Measurements from ENCODE around the gene NPHS1.
A peak's percentile ranks its signal among the peaks of the same experiment; 100 is the strongest.
"Not testable (repeated sequence)": the region's sequence is repeated elsewhere in the genome, so short reads cannot be mapped to it uniquely, and the experiment has no call there.

Gene NPHS1

DNA sequence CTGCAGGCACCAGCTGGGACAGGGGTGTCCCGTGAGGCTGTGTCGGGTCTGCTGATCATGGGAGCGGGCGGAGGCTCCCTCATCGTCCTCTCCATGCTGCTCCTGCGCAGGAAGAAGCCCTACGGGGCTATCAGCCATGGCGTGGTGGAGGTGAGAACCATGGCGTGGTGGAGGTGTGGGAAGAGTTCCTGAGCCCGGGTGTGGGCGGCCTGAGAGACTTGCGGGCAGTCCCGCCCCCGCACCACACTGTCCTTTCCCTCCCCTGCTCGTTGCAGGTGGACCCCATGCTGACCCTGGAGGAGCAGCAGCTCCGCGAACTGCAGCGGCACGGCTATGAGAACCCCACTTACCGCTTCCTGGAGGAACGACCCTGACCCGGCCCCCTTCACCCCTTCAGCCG, 26.8 kb upstream of the NPHS1 start:
- in situ Hi-C loops (cut with MboI; ENCODE audit: low sequenced_read_pairs, unreplicated experiment) = no loop called here
- TF ChIP-seq CTCF (IDR thresholded peaks at IDR 0.05; ENCODE audit: borderline replicate concordance, control extremely low read depth, extremely low read depth, insufficient read depth, missing control alignments) = no peak
- DNase-seq (ENCODE audit: low spot score) = no peak

GRCh38 chr19:35874392-35874930, 22.2 kb upstream of the NPHS1 start:
- in situ Hi-C loops (cut with MboI; ENCODE audit: low sequenced_read_pairs, unreplicated experiment) = no loop called here
- no peak for DNase-seq (ENCODE audit: low spot score)
- TF ChIP-seq CTCF (IDR thresholded peaks at IDR 0.05; ENCODE audit: borderline replicate concordance, control extremely low read depth, extremely low read depth, insufficient read depth, missing control alignments) = no peak

GRCh38 chr19:35872180-35872579, 19.9 kb upstream of the NPHS1 start:
- in situ Hi-C loops (cut with MboI; ENCODE audit: low sequenced_read_pairs, unreplicated experiment) = no loop called here
- DNase-seq (ENCODE audit: low spot score) = no peak
- TF ChIP-seq CTCF (IDR thresholded peaks at IDR 0.05; ENCODE audit: borderline replicate concordance, control extremely low read depth, extremely low read depth, insufficient read depth, missing control alignments) = no peak

DNA sequence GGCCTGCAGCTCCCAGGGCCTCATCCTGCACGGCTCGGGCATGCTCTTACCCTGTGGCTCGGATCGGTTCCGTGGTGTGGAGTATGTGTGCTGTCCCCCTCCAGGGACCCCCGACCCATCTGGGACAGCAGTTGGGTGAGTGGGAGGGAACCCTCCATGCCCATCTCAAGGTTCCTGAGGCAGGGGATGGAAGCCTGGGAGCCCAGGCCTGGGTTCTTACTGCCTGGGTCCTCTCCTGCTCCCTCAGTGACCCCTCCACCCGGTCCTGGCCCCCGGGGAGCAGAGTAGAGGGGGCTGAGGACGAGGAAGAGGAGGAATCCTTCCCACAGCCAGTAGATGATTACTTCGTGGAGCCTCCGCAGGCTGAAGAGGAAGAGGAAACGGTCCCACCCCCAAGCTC, 19.3 kb upstream of the NPHS1 start:
- TF ChIP-seq CTCF (IDR thresholded peaks at IDR 0.05; ENCODE audit: borderline replicate concordance, control extremely low read depth, extremely low read depth, insufficient read depth, missing control alignments) = no peak
- in situ Hi-C loops (cut with MboI; ENCODE audit: low sequenced_read_pairs, unreplicated experiment) = no loop called here
- DNase-seq (ENCODE audit: low spot score) = no peak

DNA sequence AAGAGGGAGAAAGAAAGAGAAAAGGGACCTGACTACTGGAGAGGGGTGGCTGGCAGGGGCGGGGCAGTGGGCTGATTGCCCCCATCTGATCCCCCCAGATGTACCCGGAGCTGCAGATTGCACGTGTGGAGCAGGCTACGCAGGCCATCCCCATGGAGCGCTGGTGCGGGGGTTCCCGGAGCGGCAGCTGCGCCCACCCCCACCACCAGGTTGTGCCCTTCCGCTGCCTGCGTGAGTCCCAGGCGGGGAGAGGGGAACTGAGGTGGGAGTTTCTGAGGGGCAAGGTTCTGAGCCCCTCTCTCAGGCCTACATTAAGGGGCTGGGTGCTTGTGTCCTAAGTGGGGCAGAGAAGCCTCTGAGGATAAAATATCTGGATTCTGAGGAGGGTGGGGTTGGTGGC, 18.5 kb upstream of the NPHS1 start:
- in situ Hi-C loops (cut with MboI; ENCODE audit: low sequenced_read_pairs, unreplicated experiment) = no loop called here
- no peak for DNase-seq (ENCODE audit: low spot score)
- TF ChIP-seq CTCF (IDR thresholded peaks at IDR 0.05; ENCODE audit: borderline replicate concordance, control extremely low read depth, extremely low read depth, insufficient read depth, missing control alignments) = no peak

GRCh38 chr19:35870124-35870736, 17.9 kb upstream of the NPHS1 start:
- in situ Hi-C loops (cut with MboI; ENCODE audit: low sequenced_read_pairs, unreplicated experiment); DNase-seq (ENCODE audit: low spot score): not testable (repeated sequence)

- in situ Hi-C loops (cut with MboI; ENCODE audit: low sequenced_read_pairs, unreplicated experiment) = no loop called here
- peak; percentile 91 for DNase-seq (ENCODE audit: low spot score)
- TF ChIP-seq CTCF (IDR thresholded peaks at IDR 0.05; ENCODE audit: borderline replicate concordance, control extremely low read depth, extremely low read depth, insufficient read depth, missing control alignments) = no peak
Observed at GRCh38 chr19:35869327-35870123, 17.2 kb upstream of the NPHS1 start.
